ENCODE results near the gene CTAGE8.
"Not testable (repeated sequence)": the region's sequence is repeated elsewhere in the genome, so short reads cannot be mapped to it uniquely, and the experiment has no call there.

Gene CTAGE8

GRCh38 chr7:144255471-144255897 lies 13.6 kb downstream of the CTAGE8 start:
- DNase-seq (ENCODE audit: low spot score) = no peak

GRCh38 chr7:144252307-144252706 lies 16.8 kb downstream of the CTAGE8 start:
- not testable (repeated sequence) for DNase-seq (ENCODE audit: low spot score)

- DNase-seq (ENCODE audit: low spot score) = not testable (repeated sequence)
Observed at GRCh38 chr7:144247674-144248330, 21.3 kb downstream of the CTAGE8 start.

GRCh38 chr7:144246967-144247366 lies 22.1 kb downstream of the CTAGE8 start:
- not testable (repeated sequence) for DNase-seq (ENCODE audit: low spot score)

- DNase-seq (ENCODE audit: low spot score) = not testable (repeated sequence)
Observed at GRCh38 chr7:144245372-144245771, 23.7 kb downstream of the CTAGE8 start.

- not testable (repeated sequence) for DNase-seq (ENCODE audit: low spot score)
Observed at GRCh38 chr7:144239365-144239764, 29.7 kb downstream of the CTAGE8 start, which contains the start of gene OR2A42. OR2A42 (minus strand) TSS chr7:144239605; CDS start chr7:144232843, 6,762 bp downstream.

GRCh38 chr7:144238530-144239082 lies 30.5 kb downstream of the CTAGE8 start:
- DNase-seq (ENCODE audit: low spot score) = not testable (repeated sequence)

- not testable (repeated sequence) for DNase-seq (ENCODE audit: low spot score)
Observed at GRCh38 chr7:144233039-144233438, 36.0 kb downstream of the CTAGE8 start.

GRCh38 chr7:144231027-144231426 lies 38.1 kb downstream of the CTAGE8 start:
- DNase-seq (ENCODE audit: low spot score) = not testable (repeated sequence)

GRCh38 chr7:144228810-144229209 lies 40.3 kb downstream of the CTAGE8 start:
- not testable (repeated sequence) for DNase-seq (ENCODE audit: low spot score)

- not testable (repeated sequence) for DNase-seq (ENCODE audit: low spot score)
Observed at GRCh38 chr7:144226866-144227265, 42.2 kb downstream of the CTAGE8 start.

- not testable (repeated sequence) for DNase-seq (ENCODE audit: low spot score)
Observed at GRCh38 chr7:144223675-144224074, 45.4 kb downstream of the CTAGE8 start.

GRCh38 chr7:144220531-144220930 lies 48.6 kb downstream of the CTAGE8 start:
- not testable (repeated sequence) for DNase-seq (ENCODE audit: low spot score)

GRCh38 chr7:144219149-144219548 lies 49.9 kb downstream of the CTAGE8 start:
- not testable (repeated sequence) for DNase-seq (ENCODE audit: low spot score)

GRCh38 chr7:144218581-144218980 lies 50.5 kb downstream of the CTAGE8 start:
- DNase-seq (ENCODE audit: low spot score) = not testable (repeated sequence)

- DNase-seq (ENCODE audit: low spot score) = not testable (repeated sequence)
Observed at GRCh38 chr7:144217200-144217599, 51.9 kb downstream of the CTAGE8 start.
